Measurements from ENCODE around the gene BATF.

DNA sequence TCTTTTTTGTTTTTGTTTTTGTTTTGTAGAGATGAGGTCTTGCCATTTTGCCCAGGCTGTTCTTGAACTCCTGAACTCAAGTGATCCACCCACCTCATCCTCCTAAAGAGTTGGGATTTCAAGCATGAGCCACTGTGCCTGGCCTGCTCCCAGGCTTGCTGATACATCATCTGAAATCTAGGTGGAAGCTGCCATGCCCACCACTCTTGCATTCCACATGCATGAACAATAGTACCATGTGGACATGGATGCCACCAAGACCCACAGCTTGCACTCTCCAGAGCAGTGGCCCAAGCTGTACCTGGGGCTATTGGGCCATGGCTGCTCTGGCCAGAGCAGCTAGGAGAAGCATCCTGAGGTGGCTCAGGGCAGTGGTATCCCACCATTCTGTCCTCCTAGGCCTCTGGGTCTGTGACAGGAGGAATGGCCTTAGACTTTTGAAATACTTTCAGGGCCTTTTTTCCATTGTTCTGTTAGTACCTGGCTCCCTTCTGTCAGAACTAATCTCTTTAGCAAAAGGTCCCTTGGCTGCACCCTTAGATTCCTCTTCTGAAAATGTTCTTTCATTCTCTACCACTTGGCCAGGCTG is 69.8 kb downstream of the BATF start:
- TF ChIP-seq CTCF (IDR thresholded peaks at IDR 0.05; ENCODE audit: poor library complexity) (no peak), EZH2 (IDR thresholded peaks at IDR 0.05; ENCODE audit: borderline replicate concordance) (no peak), EZH2phosphoT487 (IDR thresholded peaks at IDR 0.05; ENCODE audit: low read depth, severe bottlenecking, unreplicated experiment) (no peak)
